Pericardium fibroblast (primary cell): ENCODE measurements around the gene LRBA. TPM values are rescaled to one million over a fixed set of nuclear protein-coding genes. Genes with fewer than 3 reads are reported as not detected.

Experiments used
- total RNA-seq: library from RNA; depleted of rRNA; stranded (reverse); fragments of >200 nt; gene quantifications from 2 replicates; pipeline ENCODE4 v1.2.3, GENCODE V29; 2015

LRBA gene, protein sequence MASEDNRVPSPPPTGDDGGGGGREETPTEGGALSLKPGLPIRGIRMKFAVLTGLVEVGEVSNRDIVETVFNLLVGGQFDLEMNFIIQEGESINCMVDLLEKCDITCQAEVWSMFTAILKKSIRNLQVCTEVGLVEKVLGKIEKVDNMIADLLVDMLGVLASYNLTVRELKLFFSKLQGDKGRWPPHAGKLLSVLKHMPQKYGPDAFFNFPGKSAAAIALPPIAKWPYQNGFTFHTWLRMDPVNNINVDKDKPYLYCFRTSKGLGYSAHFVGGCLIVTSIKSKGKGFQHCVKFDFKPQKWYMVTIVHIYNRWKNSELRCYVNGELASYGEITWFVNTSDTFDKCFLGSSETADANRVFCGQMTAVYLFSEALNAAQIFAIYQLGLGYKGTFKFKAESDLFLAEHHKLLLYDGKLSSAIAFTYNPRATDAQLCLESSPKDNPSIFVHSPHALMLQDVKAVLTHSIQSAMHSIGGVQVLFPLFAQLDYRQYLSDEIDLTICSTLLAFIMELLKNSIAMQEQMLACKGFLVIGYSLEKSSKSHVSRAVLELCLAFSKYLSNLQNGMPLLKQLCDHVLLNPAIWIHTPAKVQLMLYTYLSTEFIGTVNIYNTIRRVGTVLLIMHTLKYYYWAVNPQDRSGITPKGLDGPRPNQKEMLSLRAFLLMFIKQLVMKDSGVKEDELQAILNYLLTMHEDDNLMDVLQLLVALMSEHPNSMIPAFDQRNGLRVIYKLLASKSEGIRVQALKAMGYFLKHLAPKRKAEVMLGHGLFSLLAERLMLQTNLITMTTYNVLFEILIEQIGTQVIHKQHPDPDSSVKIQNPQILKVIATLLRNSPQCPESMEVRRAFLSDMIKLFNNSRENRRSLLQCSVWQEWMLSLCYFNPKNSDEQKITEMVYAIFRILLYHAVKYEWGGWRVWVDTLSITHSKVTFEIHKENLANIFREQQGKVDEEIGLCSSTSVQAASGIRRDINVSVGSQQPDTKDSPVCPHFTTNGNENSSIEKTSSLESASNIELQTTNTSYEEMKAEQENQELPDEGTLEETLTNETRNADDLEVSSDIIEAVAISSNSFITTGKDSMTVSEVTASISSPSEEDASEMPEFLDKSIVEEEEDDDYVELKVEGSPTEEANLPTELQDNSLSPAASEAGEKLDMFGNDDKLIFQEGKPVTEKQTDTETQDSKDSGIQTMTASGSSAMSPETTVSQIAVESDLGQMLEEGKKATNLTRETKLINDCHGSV (N-terminal part only)
- total RNA-seq = 15.1 and 15.3 TPM in 2 replicates

DNA sequence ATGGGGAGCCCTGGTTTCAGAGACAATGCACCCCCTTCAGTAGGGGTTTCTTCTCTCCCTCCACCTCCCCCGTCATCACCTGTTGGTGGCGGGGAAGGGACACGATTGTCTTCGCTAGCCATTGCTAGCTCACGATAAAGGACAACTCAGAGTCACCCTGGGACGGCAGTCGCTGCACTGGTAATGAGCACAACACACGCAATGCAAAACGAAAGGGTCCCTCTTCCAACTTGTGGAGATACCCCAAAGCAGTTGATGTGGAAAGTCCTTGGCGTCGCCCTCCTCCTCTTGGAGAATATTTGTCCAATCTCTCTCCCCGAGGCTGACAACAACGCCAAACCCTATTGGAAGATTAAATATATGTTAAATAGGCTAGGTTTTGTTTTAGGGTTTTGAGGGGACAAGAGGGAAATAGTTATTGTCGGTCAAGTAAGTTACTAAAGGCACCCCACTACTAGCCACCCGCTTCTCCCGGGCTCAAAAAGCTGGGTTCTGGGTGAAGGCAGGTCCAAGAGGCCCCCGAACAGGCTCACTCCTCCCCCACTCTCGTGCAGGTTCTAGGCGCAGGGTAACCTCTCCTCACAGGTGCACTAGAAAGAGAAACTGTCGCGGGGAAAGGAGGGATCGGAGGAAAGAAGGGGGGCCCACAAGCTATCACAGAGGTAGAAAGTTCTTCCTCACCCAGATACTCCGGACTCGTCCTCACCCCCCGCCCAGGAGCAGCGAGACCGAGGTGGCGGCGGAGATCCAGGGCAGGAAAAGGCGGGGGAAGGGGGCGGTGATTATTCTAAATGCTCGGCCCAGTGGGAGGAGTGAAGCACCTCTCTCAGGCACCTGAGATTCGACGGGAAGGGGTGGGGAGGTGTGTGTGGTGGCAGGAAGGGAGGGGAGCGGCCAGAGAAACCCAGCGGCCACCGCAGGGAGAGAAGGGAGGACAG is at the start of gene LRBA:
Gene LRBA, minus strand, starts transcription at position 764 of the 938 bp plus-strand sequence. Its CDS starts 642 bp downstream, at position 122.

DNA sequence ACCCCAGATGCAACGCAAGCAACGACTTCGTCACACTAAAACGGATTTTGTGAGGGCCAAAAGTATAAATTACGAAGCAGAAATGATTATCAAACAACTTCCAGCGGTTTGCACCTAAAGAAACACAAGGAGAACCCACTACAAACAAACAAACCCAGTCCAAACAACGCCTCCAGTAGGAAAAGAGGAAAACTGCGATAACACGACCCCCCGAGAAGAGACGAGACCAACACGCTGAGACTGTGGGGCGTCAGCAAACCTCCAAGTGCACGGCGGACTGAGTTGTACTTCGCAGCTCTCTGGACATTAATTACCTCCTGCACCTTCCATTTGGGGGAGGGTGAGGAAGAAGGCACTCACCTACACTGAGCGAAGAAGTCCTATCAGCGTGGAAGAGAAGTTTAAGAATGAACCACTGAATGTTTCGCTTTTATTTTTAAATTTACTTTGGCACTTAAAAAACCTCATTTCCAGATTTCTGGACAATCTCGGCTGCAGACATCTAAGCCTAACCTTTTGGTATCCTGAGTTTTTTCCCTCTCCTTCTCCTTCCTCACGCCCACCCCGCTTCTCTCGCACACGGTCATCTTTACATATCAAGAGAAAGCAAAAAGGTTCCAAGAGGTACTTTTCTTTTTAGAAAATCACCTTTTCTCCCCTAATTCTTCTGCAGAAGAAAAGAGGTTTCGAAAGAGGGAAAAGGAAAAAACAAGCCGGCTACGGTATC is 432.8 kb downstream of the LRBA start, which contains the start of gene MAB21L2:
Gene MAB21L2, plus strand, starts transcription at position 6 of the 727 bp plus-strand sequence. CDS start 879 bp downstream, outside the sequence.

Other genes starting within 250 kb of the LRBA start
- 3,625 and 5,024 TPM in 2 replicates for gene RPS3A, start 84.3 kb upstream of the LRBA start, total RNA-seq